Mucosa of descending colon (tissue), 3 donors: ENCODE results near the gene FAM193A. TPM values are rescaled to one million over a fixed set of nuclear protein-coding genes. Genes with fewer than 3 reads are reported as not detected.

Experiments
- ATAC-seq: fragments of 200-7000 bp; cut with Tn5 transposase; one replicate; pipeline ENCODE4 v1.9.1; 2020; ENCODE audit warnings: mild to moderate bottlenecking, moderate library complexity
- DNase-seq, 3 donors: peaks; one replicate each; pipeline ENCODE4 v3.0.0-alpha.2; 2020
- H3K36me3 ChIP-seq: fragments of 200-600 bp; one replicate; pipeline ENCODE4 v1.8.0; 2021; ENCODE audit warnings: low read depth, mild to moderate bottlenecking
- H3K4me1 ChIP-seq: fragments of 200-600 bp; one replicate; pipeline ENCODE4 v1.8.0; 2021; ENCODE audit warnings: low read depth, mild to moderate bottlenecking
- H3K4me3 ChIP-seq: fragments of 200-600 bp; one replicate; pipeline ENCODE4 v1.8.0; 2021; ENCODE audit warnings: mild to moderate bottlenecking
- H3K9me3 ChIP-seq: fragments of 200-600 bp; one replicate; pipeline ENCODE4 v1.8.0; 2021; ENCODE audit warnings: mild to moderate bottlenecking
- intact Hi-C, 2 donors: fragments of 100-400 bp; cut with DNase I in 1 of 2; cut with micrococcal nuclease in 1 of 2; formaldehyde crosslinking; loops; one replicate each; pipeline versions ENCODE4 v1.11.0 to v1.11.1; 2022; cut with DNase I, micrococcal nuclease
- total RNA-seq, 3 donors: library from RNA; stranded (reverse); fragmentation: NEBNext Ultra II Directional in 2 of 3; extraction: Animal tissue kit (Norgen Biotek cat#: 25700) in 2 of 3; gene quantifications; one replicate each; pipeline versions ENCODE4 v1.2.1 to v1.2.4, GENCODE V29; 2021 to 2023
- TF ChIP-seq, protein P1 (sequence below): fragments of 200-600 bp; IDR thresholded peaks from one replicate; pipeline ENCODE4 v1.8.0; 2022; ENCODE audit warnings: antibody characterized with exemption, mild to moderate bottlenecking
- donor health status: DM: no; HTN: no; CAD: no; lungs with moderate emphysema.
- donor health status: DM: no; HTN: no; CAD: no.
- donor health status: DM: no; HTN: yes; CAD: no.

FAM193A gene
- total RNA-seq, 3 donors from 2014 or later, result 26.7 to 35.2 (median 28.6) TPM

DNA sequence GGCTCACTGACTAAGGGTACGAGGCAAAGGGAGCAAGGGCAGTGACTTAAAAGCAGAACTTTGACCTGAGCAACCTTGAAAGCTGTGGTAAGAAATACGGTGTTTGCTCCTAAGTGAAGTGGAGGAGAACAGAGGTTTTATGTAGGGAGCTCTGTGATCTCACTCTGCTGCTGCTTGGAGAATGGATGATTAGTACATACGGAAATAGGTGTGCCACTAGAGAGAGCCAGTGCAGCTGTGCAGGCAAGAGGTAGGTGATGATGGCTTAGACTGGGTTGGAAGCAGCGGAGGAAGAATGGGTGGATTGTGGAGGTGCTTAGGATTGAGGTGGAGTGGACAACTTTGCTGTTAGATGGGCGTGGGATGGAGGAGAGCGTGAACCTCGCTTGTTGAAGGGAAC, 85.0 kb downstream of the FAM193A start:
- Histone ChIP-seq H3K4me3 (no peak overlapping the region), H3K36me3 (no peaks in the 10 kb centered on the region), H3K4me1 (no peaks in the 10 kb centered on the region), H3K9me3 (no peaks in the 10 kb centered on the region)
- DNase-seq (no peak), ATAC-seq (peak; percentile 76)
- TF ChIP-seq, protein P1, sequence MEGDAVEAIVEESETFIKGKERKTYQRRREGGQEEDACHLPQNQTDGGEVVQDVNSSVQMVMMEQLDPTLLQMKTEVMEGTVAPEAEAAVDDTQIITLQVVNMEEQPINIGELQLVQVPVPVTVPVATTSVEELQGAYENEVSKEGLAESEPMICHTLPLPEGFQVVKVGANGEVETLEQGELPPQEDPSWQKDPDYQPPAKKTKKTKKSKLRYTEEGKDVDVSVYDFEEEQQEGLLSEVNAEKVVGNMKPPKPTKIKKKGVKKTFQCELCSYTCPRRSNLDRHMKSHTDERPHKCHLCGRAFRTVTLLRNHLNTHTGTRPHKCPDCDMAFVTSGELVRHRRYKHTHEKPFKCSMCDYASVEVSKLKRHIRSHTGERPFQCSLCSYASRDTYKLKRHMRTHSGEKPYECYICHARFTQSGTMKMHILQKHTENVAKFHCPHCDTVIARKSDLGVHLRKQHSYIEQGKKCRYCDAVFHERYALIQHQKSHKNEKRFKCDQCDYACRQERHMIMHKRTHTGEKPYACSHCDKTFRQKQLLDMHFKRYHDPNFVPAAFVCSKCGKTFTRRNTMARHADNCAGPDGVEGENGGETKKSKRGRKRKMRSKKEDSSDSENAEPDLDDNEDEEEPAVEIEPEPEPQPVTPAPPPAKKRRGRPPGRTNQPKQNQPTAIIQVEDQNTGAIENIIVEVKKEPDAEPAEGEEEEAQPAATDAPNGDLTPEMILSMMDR, result no peak
- intact Hi-C loops, result no loop called here

DNA sequence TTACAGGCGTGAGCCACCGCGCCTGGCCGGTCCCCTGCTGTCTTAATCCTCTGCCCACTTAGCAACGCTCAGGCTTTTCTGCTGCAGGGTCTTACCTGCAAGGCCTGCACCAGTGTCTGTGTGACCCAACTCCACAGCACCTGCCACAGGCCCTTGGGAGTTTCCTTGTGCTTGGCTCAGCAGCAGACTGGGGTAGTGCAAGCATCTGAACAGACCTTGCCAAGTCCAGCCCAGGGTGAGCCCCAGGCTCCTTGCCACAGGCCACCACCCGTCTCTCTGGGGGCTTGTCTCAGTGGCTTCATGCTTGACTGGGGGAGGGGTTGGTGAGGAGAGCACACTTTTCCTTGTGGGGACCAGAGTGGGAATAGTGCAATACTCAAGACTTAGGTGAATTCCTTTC, 87.0 kb downstream of the FAM193A start:
- DNase-seq, result no peak
- H3K9me3 ChIP-seq, result no peaks in the 10 kb centered on the region
- intact Hi-C loops, result no loop called here
- no peak overlapping the region for H3K4me3 ChIP-seq
- no peak for ATAC-seq
- TF ChIP-seq, protein P1, result no peak
- H3K36me3 ChIP-seq, result no peaks in the 10 kb centered on the region
- H3K4me1 ChIP-seq, result no peaks in the 10 kb centered on the region

DNA sequence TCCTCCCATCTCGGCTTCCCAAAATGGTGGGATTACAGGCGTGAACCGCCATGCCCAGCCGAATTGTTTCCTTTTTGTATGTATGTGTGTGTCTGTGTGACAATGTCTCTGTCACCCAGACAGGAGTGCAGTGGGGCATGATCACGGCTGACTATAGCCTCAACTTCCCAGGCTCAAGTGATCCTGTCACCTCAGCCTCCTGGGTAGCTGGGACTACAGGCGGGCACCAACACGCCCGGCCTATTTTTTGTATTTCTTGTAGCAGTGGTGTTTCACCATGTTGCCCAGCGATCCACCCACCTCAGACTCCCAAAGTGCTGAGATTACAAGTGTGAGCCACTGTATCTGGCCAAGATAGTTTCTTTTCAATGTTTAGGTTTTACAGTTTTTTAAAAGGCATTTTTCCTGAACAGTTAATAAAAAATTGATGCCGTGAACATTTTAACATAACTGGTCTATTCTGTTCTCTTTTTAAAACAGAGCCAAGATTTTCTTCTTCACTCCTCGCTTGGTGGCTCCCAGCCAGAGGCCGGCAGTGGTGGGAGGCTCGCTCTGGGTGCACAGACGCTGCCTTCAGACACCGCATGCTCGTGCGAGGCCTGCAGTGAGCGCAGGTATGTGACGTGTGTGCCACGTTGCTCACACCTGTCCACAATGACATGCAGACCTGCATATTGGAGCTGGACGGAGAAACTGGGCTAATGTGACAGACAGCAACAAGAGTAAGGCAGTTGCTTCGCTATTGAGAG, 88.5 kb downstream of the FAM193A start:
- no peaks in the 10 kb centered on the region for H3K36me3 ChIP-seq
- TF ChIP-seq, protein P1, result no peak
- no peaks in the 10 kb centered on the region for H3K4me1 ChIP-seq
- ATAC-seq (no peak), DNase-seq (no peak)
- intact Hi-C loops, result no loop called here
- H3K9me3 ChIP-seq, result no peaks in the 10 kb centered on the region
- no peak overlapping the region for H3K4me3 ChIP-seq

DNA sequence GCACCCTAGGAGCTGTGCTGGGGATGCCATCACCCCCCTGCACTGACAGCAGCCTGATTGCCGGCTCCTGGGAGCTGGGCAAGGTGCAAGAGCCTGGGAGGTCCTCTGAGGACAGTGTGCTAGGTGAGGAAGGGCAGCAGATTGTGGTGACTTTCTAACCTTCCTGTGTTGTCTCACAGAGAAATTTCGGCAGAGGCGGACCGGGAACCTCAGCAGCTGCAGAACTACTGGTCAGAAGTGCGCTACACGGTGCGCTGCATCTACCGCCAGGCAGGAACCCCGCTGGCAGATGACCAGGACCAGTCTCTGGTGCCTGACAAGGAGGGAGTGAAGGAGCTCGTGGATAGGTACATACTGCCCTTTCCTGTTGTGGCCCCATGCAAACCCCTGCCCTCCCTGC, 89.8 kb downstream of the FAM193A start:
- Histone ChIP-seq H3K4me3 (no peak overlapping the region), H3K36me3 (no peaks in the 10 kb centered on the region), H3K9me3 (no peaks in the 10 kb centered on the region), H3K4me1 (no peaks in the 10 kb centered on the region)
- TF ChIP-seq, protein P1, result no peak
- intact Hi-C loops, result no loop called here
- ATAC-seq (no peak), DNase-seq (no peak)

DNA sequence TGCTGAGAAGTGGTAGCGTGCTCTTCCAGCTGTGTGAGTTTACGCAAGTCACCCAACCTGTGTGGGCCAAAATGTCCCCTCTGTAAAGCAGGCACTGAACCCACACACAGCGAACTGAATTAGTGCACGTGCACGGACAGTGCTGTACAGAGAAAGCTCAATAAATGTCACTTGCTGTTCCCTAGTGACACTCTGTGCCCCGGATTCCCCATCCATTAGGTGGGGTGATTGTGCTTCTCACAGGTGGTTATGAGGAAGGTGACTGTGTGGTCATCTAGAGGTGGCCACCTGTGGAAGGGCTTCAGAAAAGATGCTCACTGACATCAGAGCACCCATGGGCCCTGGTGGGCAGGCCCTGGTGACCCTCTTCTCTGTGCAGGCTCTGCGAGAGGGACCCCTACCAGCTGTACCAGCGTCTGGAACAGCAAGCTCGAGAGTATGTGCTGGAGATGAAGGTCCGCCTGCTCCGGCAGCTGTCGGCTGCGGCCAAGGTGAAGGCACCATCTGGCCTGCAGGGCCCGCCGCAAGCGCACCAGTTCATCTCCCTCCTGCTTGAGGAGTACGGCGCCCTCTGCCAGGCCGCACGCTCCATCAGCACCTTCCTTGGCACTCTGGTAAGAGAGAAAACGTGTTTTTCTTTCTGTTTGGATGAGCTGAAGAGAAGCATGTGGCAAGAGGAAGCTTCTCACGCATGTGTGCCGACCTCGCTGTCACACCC, 94.3 kb downstream of the FAM193A start:
- intact Hi-C loops, result no loop called here
- DNase-seq, result no peak

More for the DNA sequence above, 94.3 kb downstream of the FAM193A start:
- ATAC-seq, result no peak
- H3K36me3 ChIP-seq, result no peaks in the 10 kb centered on the region
- TF ChIP-seq, protein P1, result no peak
- H3K4me3 ChIP-seq, result no peak overlapping the region
- no peaks in the 10 kb centered on the region for H3K9me3 ChIP-seq
- H3K4me1 ChIP-seq, result no peaks in the 10 kb centered on the region
